Loucy (cell line): ENCODE data around the gene CALHM3.

Experiments used
- EZH2phosphoT487 ChIP-seq: fragments of 200-600 bp; IDR thresholded peaks from 2 replicates; pipeline ENCODE4 v1.6.1; 2018; ENCODE audit warnings: antibody characterized with exemption, mild to moderate bottlenecking, moderate library complexity, borderline replicate concordance
- TF ChIP-seq, protein P1 (sequence below): fragments of 200-600 bp; sonication (generic); conservative IDR thresholded peaks from 2 replicates; pipeline ENCODE4 v1.5.1; 2014; ENCODE audit warnings: mild to moderate bottlenecking, antibody characterized with exemption, low read length

DNA sequence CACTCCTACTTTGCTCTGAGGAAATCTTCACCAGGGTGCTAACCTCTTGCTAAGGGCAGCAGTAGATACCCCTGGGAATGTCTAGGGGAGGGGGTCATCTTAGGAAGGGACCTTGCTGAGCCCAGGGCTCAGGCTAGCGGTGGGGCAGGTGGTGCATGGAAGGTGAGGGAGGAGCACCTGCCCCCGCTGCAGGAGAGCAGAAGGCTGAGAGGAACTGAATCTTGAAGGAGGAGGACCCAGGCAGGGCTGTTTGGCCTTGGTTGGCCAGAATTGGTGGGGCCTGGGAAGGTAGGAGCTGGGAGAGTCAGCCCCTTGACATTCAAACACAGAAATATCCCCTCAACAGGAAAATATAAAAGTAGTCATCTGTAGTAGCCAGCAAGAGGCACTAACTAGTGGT, 7.0 kb downstream of the CALHM3 start:
- TF ChIP-seq, protein P1, sequence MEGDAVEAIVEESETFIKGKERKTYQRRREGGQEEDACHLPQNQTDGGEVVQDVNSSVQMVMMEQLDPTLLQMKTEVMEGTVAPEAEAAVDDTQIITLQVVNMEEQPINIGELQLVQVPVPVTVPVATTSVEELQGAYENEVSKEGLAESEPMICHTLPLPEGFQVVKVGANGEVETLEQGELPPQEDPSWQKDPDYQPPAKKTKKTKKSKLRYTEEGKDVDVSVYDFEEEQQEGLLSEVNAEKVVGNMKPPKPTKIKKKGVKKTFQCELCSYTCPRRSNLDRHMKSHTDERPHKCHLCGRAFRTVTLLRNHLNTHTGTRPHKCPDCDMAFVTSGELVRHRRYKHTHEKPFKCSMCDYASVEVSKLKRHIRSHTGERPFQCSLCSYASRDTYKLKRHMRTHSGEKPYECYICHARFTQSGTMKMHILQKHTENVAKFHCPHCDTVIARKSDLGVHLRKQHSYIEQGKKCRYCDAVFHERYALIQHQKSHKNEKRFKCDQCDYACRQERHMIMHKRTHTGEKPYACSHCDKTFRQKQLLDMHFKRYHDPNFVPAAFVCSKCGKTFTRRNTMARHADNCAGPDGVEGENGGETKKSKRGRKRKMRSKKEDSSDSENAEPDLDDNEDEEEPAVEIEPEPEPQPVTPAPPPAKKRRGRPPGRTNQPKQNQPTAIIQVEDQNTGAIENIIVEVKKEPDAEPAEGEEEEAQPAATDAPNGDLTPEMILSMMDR, result no peak
- no peak for TF ChIP-seq EZH2phosphoT487
